ENCODE results near the gene ASPSCR1.

ASPSCR1 gene

GRCh38 chr17:81957691-81958432, 19.6 kb upstream of the ASPSCR1 start:
- no peak for TF ChIP-seq CTCF (conservative IDR thresholded peaks at IDR 0.05; ENCODE audit: control insufficient read depth, insufficient read depth, low read depth, low read length)
- DNase-seq (ENCODE audit: low read depth), result no peak
- no peak overlapping the region for H3K4me3 ChIP-seq (ENCODE audit: control insufficient read depth, low read depth, low read length)

GRCh38 chr17:81958633-81959342, 18.6 kb upstream of the ASPSCR1 start:
- no peak overlapping the region for H3K4me3 ChIP-seq (ENCODE audit: control insufficient read depth, low read depth, low read length)
- no peak for TF ChIP-seq CTCF (conservative IDR thresholded peaks at IDR 0.05; ENCODE audit: control insufficient read depth, insufficient read depth, low read depth, low read length)
- no peak for DNase-seq (ENCODE audit: low read depth)

- no peak for TF ChIP-seq CTCF (conservative IDR thresholded peaks at IDR 0.05; ENCODE audit: control insufficient read depth, insufficient read depth, low read depth, low read length)
- H3K4me3 ChIP-seq (ENCODE audit: control insufficient read depth, low read depth, low read length), result no peak overlapping the region
- DNase-seq (ENCODE audit: low read depth), result no peak
Measured at GRCh38 chr17:81959362-81960129, 17.9 kb upstream of the ASPSCR1 start.

- no peak for TF ChIP-seq CTCF (conservative IDR thresholded peaks at IDR 0.05; ENCODE audit: control insufficient read depth, insufficient read depth, low read depth, low read length)
- DNase-seq (ENCODE audit: low read depth), result no peak
- no peak overlapping the region for H3K4me3 ChIP-seq (ENCODE audit: control insufficient read depth, low read depth, low read length)
Measured at GRCh38 chr17:81960130-81960958, 17.1 kb upstream of the ASPSCR1 start.

GRCh38 chr17:81961087-81961511, 16.3 kb upstream of the ASPSCR1 start, which contains the start of gene NOTUM:
TSS of gene NOTUM (minus strand) at chr17:81961187. CDS start at chr17:81960909, 278 bp downstream.
- no peak within 1 kb of the TSS for H3K4me3 ChIP-seq (ENCODE audit: control insufficient read depth, low read depth, low read length)
- no peak for TF ChIP-seq CTCF (conservative IDR thresholded peaks at IDR 0.05; ENCODE audit: control insufficient read depth, insufficient read depth, low read depth, low read length)
- DNase-seq (ENCODE audit: low read depth), result no peak
